Loucy (cell line): ENCODE results near the gene TTC39B.

Experiments used
- CTCF ChIP-seq: fragments of 200-600 bp; sonication (generic); conservative IDR thresholded peaks from 2 replicates; pipeline ENCODE4 v1.5.1; 2014; ENCODE audit warnings: mild to moderate bottlenecking, antibody characterized with exemption, low read length
- EZH2phosphoT487 ChIP-seq: fragments of 200-600 bp; IDR thresholded peaks from 2 replicates; pipeline ENCODE4 v1.6.1; 2018; ENCODE audit warnings: antibody characterized with exemption, mild to moderate bottlenecking, moderate library complexity, borderline replicate concordance

GRCh38 chr9:15287309-15287708 is 19.7 kb downstream of the TTC39B start:
- TF ChIP-seq CTCF, result no peak
- no peak for TF ChIP-seq EZH2phosphoT487
